Uterus (tissue), 2 donors: ENCODE measurements around the gene KPRP.

Source experiments
- CTCF ChIP-seq, 4 experiments: fragments of 200-600 bp in 2 of 4; fragments of 450-650 bp in 2 of 4; sonication (generic) in 2 of 4; IDR thresholded peaks; one replicate each; pipeline ENCODE4 v1.5.1; 2016 to 2019; ENCODE audit warnings: antibody characterized with exemption in 4 of 4, mild to moderate bottlenecking in 2 of 4, moderate library complexity in 1 of 4
- POLR2A ChIP-seq, 2 donors: fragments of 450-650 bp; IDR thresholded peaks; one replicate each; pipeline ENCODE4 v1.6.1; 2016; ENCODE audit warnings: antibody characterized with exemption in 2 of 2, mild to moderate bottlenecking in 1 of 2, moderate library complexity in 1 of 2

DNA sequence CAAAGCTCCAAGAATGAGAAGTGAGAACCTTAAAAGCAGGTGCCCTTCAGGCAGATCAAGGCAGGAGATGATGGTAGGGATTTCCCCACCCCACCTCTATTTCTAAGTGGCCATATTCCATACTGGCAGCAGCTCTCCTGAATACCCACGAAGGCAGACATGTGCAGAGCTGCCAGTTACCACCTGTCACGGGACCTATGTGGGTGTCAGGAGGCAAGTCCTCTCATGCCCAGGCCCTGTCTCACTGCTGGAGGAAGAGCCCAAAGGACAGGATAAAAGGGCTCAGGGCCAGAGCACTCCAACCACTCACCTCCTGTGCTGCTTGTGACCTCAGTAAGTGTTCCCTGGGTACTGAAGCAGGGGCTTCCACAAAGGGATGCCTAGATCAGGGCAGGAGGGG lies 53.2 kb downstream of the KPRP start:
- no peak for TF ChIP-seq CTCF (IDR thresholded peaks at IDR 0.05)
- TF ChIP-seq POLR2A (IDR thresholded peaks at IDR 0.05), result no peak
